Dermis microvascular lymphatic vessel endothelial cell (primary cell): ENCODE results near the gene GNPAT. TPM values are rescaled to one million over a fixed set of nuclear protein-coding genes. Genes with fewer than 3 reads are reported as not detected.

Experiments used
- DNase-seq, 2 donors: peaks; one replicate each; pipeline versions ENCODE4 v3.0.0 to v3.0.0-alpha.2; 2010; ENCODE audit warnings: low read depth in 2 of 2
- total RNA-seq: library from RNA; depleted of rRNA; stranded (reverse); fragments of >200 nt; gene quantifications from 2 replicates; pipeline ENCODE4 v1.2.1, GENCODE V29; 2014

GNPAT gene
- total RNA-seq, 1 donor from 2014 or later, result 43.3 TPM

GRCh38 chr1:231242516-231243198, 1.6 kb downstream of the GNPAT start:
- DNase-seq, result peak in 1 of 2 donors; percentile 38

DNA sequence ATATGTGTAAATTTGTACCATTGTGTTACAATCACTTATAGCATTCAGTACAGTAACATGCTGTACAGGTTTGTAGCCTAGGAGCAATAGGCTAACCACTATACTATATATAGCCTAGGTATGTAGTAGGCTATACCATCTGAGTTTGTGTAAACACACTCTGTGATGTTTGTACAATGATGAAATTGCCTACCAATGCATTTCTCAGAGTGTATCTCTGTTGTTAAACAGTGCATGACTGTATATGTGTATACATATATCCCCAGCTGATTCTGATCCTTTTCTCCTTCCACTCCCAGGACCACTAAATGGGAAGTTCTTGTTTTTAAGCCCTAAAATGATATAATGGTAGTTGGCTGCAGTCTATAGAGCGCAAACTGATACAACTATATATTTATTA, 7.8 kb downstream of the GNPAT start:
- DNase-seq, result no peak

GRCh38 chr1:231252336-231252735, 11.3 kb downstream of the GNPAT start:
- DNase-seq, result no peak

DNA sequence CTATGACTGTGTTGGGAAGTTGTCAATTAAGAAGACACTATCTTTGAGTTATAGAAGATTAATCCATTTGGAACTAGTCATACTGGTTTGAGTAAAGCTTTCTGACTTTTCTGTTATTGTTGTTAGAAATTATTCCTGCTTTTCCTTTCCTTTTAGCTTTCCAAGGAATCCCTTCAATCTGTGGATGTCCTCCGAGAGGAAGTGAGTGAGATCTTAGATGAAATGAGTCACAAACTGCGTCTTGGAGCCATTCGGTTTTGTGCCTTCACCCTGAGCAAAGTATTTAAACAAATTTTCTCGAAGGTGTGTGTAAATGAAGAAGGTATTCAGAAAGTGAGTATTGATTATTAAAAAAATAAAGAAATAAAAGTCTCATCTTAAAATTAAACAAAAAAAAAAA, 19.3 kb downstream of the GNPAT start:
- DNase-seq, result peak in 1 of 2 donors; percentile 40

DNA sequence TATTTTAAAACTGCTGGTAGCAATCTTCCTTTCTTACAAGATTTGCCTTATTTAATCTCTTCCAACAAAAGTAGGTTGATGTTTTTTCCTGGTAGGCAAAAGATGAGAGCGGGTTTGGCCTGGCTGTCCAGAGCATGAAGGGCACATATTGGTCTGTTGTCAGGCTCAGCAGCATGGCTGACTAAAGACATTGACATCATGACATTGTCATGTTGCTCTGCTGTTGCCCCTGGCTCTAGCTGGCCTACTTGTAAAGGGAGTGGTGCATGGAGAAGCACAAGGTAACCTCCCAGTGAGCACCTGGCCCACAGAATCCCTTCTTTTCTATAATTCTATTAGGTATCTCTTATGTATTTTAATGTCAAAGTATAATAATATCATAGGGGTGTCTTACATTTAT, 23.6 kb downstream of the GNPAT start:
- DNase-seq, result no peak

DNA sequence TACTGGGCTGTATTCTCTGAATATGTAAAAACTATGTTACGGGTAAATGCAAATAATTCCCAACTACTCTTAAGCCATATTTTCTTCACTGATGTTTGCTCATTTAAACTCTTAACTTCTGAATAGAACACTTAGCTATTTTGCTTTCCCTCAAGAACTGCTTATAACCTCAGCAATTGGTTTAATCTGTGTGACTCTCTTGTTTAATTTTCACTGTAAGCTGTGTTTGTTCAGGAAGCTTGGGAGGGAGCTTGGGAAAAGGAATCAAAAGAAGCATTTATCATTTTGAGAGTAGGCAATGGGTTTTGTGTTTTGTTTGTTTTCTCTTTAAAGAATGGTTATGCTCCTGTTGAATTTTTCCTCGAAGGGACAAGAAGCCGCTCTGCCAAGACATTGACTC, 24.4 kb downstream of the GNPAT start:
- DNase-seq, result no peak

- DNase-seq, result no peak
Observed at GRCh38 chr1:231266811-231267322, 25.9 kb downstream of the GNPAT start.

GRCh38 chr1:231272173-231272572, 31.2 kb downstream of the GNPAT start:
- peak; percentile 77 to 83 for DNase-seq

DNA sequence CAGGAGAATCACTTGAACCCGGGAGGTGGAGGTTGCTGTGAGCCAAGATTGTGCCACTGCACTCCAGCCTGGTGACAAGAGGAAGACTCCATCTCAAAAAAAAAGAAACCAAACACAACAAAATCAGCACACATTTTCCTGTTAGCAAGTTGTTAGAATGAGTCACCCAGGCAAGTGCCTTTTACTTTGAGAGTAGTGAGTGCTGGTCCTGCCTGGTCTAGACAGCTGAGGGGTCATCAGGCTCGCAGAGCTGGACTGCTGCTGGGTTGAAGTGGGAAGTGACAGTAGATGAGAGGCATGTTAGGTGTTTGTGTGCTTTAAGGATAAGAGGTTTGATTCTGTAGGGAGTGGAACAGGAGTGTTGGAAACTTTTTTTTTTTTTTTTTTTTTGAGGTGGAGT, 31.9 kb downstream of the GNPAT start:
- DNase-seq, result peak; percentile 78 to 93

DNA sequence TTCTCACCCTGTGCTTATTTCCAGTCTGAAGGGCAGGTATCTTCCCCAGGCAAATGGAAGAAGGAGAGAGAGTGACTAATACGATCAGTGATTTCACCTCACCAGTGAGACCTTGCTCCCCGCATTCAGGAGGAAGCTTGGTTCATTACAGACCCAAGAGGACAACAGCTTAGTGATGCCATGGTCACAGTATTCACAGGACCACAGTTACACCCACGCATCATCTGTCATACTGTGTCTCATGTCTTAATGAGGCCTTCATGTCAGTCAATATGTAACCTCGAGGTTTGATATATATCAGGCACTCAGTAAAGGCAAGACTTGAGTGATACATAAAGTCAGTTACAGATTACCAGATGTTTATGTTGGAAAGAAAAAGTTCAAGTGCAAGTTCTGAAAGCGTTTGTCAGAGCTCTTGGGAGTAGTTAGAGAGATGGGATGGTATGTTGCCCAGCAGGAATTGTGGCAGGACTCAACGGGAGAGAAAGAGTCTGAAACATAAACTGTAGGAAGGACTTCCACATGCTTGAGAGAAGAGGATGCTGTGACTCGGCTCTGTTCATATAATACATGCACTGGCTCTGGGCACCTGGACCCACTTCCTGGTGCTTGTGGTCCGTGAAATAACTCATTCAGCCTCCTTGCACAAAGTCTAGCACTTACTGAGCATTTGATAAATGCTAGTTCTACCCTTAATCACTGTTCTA, 33.3 kb downstream of the GNPAT start:
- no peak for DNase-seq

GRCh38 chr1:231278100-231278790, 37.2 kb downstream of the GNPAT start:
- DNase-seq, result peak in 1 of 2 donors; percentile 53

DNA sequence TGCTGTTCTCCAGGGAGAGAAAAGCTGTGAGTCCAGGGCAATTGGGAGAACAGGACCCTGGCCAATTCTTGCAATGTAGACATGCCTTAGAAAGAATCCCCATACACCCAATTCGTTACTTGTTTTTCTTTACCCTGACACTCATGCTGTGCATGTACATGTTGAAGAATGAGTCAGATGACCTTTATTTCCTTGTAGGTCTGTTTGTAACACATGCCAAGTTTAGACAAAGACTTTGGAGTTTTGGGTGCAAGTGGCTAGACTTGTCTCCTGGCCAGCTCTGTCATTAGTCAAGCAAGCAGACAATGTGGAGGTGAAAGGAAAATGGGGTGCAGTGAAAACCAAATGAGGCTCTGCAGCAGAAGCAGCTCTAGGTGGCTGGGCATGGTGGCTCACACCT, 38.1 kb downstream of the GNPAT start:
- peak in 1 of 2 donors; percentile 76 for DNase-seq

GRCh38 chr1:231279683-231280082, 38.7 kb downstream of the GNPAT start:
- no peak for DNase-seq

DNA sequence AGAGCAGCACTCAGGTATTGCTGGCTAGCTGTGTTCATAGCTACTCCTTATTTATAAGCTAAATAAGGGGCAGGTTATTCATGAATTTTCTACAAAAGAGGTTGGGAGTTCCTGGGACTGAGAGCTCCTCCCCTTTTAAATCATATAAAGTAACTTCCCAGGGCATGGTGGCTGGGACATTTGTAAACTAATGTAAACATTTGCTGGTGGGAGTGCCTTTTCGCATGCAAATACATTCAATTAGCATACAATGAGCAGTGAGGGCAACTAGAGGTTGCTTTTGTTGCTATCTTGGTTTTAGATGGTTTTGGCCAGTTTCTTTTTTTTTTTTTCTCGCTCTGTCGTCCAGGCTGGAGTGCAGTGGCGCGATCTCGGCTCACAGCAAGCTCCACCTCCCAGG, 43.4 kb downstream of the GNPAT start:
- DNase-seq, result no peak

DNA sequence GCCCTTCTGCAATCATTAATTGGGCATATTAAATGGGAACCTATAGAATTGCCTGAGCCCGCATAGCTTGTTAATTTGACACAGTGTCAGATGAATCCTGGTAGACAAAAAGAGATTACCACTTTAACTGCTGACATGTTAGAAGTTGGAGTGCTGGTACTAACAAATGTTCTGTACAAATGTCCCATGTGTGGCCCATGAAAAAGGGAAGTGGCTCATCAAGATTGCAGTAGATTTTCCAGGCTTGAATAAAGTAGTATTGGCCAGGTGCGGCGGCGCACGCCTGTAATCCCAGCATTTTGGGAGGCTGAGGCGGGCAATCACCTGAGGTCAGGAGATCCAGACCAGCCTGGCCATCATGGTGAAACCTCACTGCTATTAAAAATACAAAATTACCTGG, 45.6 kb downstream of the GNPAT start:
- no peak for DNase-seq

DNA sequence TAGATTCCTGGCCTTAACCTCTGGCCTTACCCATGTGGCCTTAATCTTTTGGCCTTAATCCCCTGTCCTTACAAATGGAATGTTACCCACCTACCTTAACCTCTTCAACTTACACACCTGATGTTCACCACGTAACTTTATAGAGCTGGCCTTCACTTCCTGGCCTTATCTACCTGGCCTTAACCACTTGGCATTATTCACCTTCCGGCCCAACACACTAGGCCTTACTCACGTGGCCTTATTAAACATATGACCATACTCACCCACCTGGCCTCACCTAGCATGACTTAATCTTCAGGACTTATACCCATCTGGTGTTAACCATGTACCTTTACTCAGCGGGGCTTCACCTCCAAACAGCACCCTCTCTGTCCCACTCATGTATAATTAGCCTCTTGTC, 54.9 kb downstream of the GNPAT start:
- no peak for DNase-seq

DNA sequence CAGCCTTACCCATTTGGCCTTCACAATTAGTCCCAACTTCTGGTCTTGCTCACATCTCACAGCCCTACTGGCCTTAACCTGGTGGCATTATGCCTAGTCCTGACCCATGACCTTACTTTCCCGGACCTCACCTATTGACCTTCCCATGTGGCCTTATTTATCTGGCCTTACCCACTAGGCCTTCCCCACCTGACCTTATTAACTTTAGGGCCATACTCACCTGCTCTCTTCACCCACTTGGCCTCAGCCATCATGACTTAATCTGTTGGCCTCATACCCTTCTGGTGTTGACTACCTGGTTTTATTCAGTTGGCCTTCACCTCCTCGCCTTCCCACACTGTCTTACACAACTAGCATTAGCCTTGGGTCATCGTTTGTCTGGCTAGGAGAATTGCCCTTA, 61.0 kb downstream of the GNPAT start:
- DNase-seq, result no peak

- DNase-seq, result no peak
Observed at GRCh38 chr1:231310391-231310934, 69.5 kb downstream of the GNPAT start.

DNA sequence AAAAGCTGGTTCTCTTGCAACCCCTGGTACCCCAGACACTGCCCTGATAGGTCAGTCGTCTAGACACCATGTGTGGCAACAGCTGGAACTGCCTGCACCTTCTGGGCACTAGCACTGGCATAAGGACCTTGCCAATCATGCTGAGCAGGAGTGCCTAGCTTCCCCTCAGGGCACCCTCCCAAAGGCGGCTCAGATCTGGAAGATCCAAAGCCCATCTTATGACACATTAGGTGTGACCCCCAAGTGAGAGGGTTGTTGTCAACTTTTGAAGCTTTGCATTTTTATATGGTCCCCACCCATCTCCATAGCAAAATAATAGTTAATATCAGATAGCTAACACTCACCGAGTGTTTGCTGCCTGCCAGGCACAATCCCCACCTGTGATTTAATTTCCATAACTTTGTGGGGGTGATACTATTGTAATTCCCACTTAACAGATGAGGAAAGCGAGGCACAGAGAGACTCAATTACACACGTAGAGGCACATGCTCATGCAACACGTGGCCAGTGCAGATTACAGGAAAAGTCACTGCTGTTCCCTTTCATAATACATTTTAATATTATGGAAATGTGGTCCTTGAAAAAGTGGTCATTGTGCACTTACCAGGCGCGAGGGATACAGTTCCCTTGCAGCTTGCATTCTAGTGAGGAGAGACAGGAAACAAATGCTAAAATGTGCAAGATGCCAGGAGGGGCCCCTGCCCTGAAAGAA, 70.9 kb downstream of the GNPAT start:
- no peak for DNase-seq

- no peak for DNase-seq
Observed at GRCh38 chr1:231312432-231312788, 71.4 kb downstream of the GNPAT start.

DNA sequence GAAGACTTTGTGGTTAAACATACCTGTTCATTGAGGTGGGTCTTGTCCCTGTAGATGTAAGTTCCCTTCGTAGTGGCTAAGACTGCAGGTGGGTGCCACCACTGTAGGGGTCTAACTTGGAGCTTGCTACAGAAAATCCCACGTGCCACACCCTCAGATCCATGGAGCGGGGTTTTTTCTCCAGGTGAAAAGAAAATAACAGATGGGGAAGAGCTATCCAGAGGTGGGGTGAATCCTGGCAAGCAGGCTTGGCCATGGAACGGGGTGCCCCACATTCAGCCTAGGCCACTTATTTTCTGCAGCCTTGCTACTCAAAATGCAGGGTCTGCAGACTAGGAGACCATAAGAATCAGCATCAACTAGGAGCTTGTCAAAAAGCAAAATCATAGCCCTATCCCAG, 72.6 kb downstream of the GNPAT start:
- no peak for DNase-seq

GRCh38 chr1:231315887-231316286, 74.9 kb downstream of the GNPAT start:
- DNase-seq, result peak in 1 of 2 donors; percentile 48
